Keratinocyte (primary cell): ENCODE results near the gene CCDC174.

ENCODE experiments used
- EZH2 ChIP-seq: IDR thresholded peaks from one replicate; pipeline ENCODE4 v1.6.1; 2012; ENCODE audit warnings: inconsistent platforms, mild to moderate bottlenecking, low read length, moderate library complexity
- TF ChIP-seq, protein P1 (sequence below), 3 experiments: IDR thresholded peaks in 1 of 3; conservative IDR thresholded peaks in 1 of 3; optimal IDR thresholded peaks in 1 of 3; 2 replicates in 2 of 3; 3 replicates in 1 of 3; pipeline versions ENCODE3 to v1.5.1; 2011; ENCODE audit warnings: low read length in 3 of 3, mild to moderate bottlenecking in 3 of 3, moderate library complexity in 2 of 3, control low read depth in 1 of 3, inconsistent platforms in 1 of 3; ENCODE audit not compliant: insufficient read depth in 2 of 3; ENCODE audit errors: extremely low read depth in 1 of 3

DNA sequence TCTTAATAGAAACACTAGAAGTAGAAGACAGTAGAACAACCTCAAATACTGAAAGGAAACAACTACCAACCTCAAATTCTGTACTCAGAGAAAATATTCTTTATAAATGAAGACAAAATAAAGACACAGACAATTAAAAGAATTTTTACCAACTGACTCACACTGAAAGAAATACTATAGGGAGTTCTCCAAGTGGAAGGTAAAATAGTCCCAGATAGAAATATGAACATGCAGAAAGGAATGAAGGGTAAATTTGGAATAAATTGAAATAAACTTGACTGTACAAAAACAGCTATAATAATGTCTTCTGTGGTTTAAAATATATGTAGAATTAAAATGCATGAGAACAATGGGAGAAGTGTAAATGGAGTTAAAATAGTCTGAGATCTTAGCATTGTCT, 36.7 kb upstream of the CCDC174 start:
- TF ChIP-seq, protein P1, sequence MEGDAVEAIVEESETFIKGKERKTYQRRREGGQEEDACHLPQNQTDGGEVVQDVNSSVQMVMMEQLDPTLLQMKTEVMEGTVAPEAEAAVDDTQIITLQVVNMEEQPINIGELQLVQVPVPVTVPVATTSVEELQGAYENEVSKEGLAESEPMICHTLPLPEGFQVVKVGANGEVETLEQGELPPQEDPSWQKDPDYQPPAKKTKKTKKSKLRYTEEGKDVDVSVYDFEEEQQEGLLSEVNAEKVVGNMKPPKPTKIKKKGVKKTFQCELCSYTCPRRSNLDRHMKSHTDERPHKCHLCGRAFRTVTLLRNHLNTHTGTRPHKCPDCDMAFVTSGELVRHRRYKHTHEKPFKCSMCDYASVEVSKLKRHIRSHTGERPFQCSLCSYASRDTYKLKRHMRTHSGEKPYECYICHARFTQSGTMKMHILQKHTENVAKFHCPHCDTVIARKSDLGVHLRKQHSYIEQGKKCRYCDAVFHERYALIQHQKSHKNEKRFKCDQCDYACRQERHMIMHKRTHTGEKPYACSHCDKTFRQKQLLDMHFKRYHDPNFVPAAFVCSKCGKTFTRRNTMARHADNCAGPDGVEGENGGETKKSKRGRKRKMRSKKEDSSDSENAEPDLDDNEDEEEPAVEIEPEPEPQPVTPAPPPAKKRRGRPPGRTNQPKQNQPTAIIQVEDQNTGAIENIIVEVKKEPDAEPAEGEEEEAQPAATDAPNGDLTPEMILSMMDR (optimal IDR thresholded peaks at IDR 0.05 in 1 of 3, IDR thresholded peaks at IDR 0.05 in 1 of 3, conservative IDR thresholded peaks at IDR 0.05 in 1 of 3; ENCODE audit: extremely low read depth in 1 of 3, insufficient read depth in 2 of 3, low read length in 3 of 3) = no peak
- TF ChIP-seq EZH2 = no peak
